K562 (cell line): ENCODE results near the gene PRKCE. TPM values are rescaled to one million over a fixed set of nuclear protein-coding genes. Genes with fewer than 3 reads are reported as not detected.

Source experiments
- ATAC-seq: fragments of 200-7000 bp; cut with Tn5 transposase; 3 replicates; pipeline ENCODE4 v1.9.1; 2020; ENCODE audit warnings: moderate library complexity
- BruUV-seq: library from RNA; stranded (reverse); fragments of 400-500 nt; replicated peaks from 2 replicates; lab custom pipeline; 2021; lab: Mats Ljungman, UMichigan
- CTCF ChIA-PET: fragments of 300-600 bp; formaldehyde crosslinking; extraction: SDS; loops from one replicate; lab custom pipeline; 2021; ENCODE audit warnings: low intra/inter-chr PET ratio; lab: Yijun Ruan, JAX
- POLR2A ChIA-PET: fragments of 300-600, 350-650 bp; sonication (Branson Sonifier 250); formaldehyde crosslinking; extraction: SDS; loops from one replicate; lab custom pipeline; 2021; ENCODE audit warnings: antibody characterized with exemption, inconsistent platforms; lab: Yijun Ruan, JAX
- DNase-seq, 4 experiments: peaks; one replicate each; pipeline versions ENCODE4 v3.0.0 to v3.0.0-alpha.2; 2011 to 2018; ENCODE audit warnings: low spot score in 3 of 4, mixed read lengths in 3 of 4; ENCODE audit errors: extremely low read depth in 1 of 4
- FAIRE-seq: peaks from 2 replicates; lab custom pipeline; 2011; peaks lifted over from hg19 to GRCh38; lab: Jason Lieb, UNC
- H2AFZ ChIP-seq: 2 replicates; pipeline ENCODE4 v1.6.0; 2011; ENCODE audit warnings: low read depth, low read length, control low read depth, inconsistent platforms
- H3K27ac ChIP-seq: fragments of 200-600 bp; 3 replicates; pipeline ENCODE4 v1.8.0; 2011; ENCODE audit warnings: low read depth, mild to moderate bottlenecking, control low read depth, inconsistent platforms, low read length, moderate library complexity, mixed read lengths; ENCODE audit errors: extremely low read depth
- H3K27me3 ChIP-seq, 2 experiments: fragments of 300-600 bp in 1 of 2; 2 replicates in 1 of 2; 3 replicates in 1 of 2; pipeline versions ENCODE4 v1.6.0 to v1.8.0; 2011; ENCODE audit warnings: inconsistent platforms in 2 of 2, low read length in 2 of 2, mild to moderate bottlenecking in 1 of 2, mixed read lengths in 1 of 2, moderate library complexity in 1 of 2; ENCODE audit not compliant: control insufficient read depth in 2 of 2, insufficient read depth in 2 of 2
- H3K36me3 ChIP-seq: fragments of 300-600 bp; 3 replicates; pipeline ENCODE4 v1.8.0; 2011; ENCODE audit warnings: mild to moderate bottlenecking, low read length, inconsistent platforms; ENCODE audit not compliant: control insufficient read depth, insufficient read depth
- H3K4me1 ChIP-seq, 2 experiments: fragments of 200-600 bp in 1 of 2; replicated peaks in 1 of 2; 2 replicates in 1 of 2; 3 replicates in 1 of 2; pipeline versions ENCODE4 v1.5.1 to v1.8.0; 2011; ENCODE audit warnings: inconsistent platforms in 2 of 2, low read length in 2 of 2, mild to moderate bottlenecking in 1 of 2, mixed read lengths in 1 of 2, moderate library complexity in 1 of 2; ENCODE audit not compliant: control insufficient read depth in 2 of 2, insufficient read depth in 2 of 2
- H3K4me2 ChIP-seq: 2 replicates; pipeline ENCODE4 v1.6.1; 2011; ENCODE audit warnings: low read length, control low read depth, inconsistent platforms, mixed read lengths; ENCODE audit not compliant: insufficient read depth
- H3K4me3 ChIP-seq: fragments of 200-600 bp; sonication (generic), shearing (Covaris generic); 2 replicates; pipeline ENCODE4 v1.5.1; 2016; ENCODE audit warnings: control low read depth, inconsistent platforms
- H3K79me2 ChIP-seq: fragments of 200-600 bp; 3 replicates; pipeline ENCODE4 v1.8.0; 2011; ENCODE audit warnings: low read length, inconsistent platforms; ENCODE audit not compliant: control insufficient read depth, insufficient read depth
- H3K9ac ChIP-seq, 2 experiments: 2 replicates each; pipeline versions ENCODE4 v1.6.0 to v1.6.1; 2011; ENCODE audit warnings: low read depth in 2 of 2, low read length in 2 of 2, control low read depth in 1 of 2, inconsistent platforms in 1 of 2, mild to moderate bottlenecking in 1 of 2, mixed read lengths in 1 of 2; ENCODE audit not compliant: insufficient read depth in 1 of 2
- H3K9me1 ChIP-seq: one replicate; pipeline ENCODE4 v1.6.0; 2011; ENCODE audit warnings: inconsistent platforms, mild to moderate bottlenecking, low read length, moderate library complexity; ENCODE audit not compliant: control insufficient read depth, insufficient read depth
- H3K9me3 ChIP-seq: replicated peaks from 2 replicates; pipeline ENCODE4 v1.5.1; 2011; ENCODE audit warnings: low read depth, low read length, inconsistent platforms; ENCODE audit not compliant: control insufficient read depth, insufficient read depth
- H4K20me1 ChIP-seq: replicated peaks from 2 replicates; pipeline ENCODE4 v1.6.1; 2011; ENCODE audit warnings: low read length, inconsistent platforms, mixed read lengths; ENCODE audit not compliant: control insufficient read depth, insufficient read depth
- CEBPB ChIP-seq: fragments of 450-650 bp; IDR thresholded peaks from 2 replicates; pipeline ENCODE4 v1.6.1; 2016; ENCODE audit warnings: missing genetic modification characterization, missing compliant biosample characterization
- DLX4 ChIP-seq: fragments of 250-450 bp; sonication (Bioruptor Pico); IDR thresholded peaks from 2 replicates; pipeline ENCODE4 v1.6.1; 2021; ENCODE audit warnings: mild to moderate bottlenecking
- EWSR1 ChIP-seq: fragments of 450-650 bp; IDR thresholded peaks from 2 replicates; pipeline ENCODE4 v1.6.1; 2018; ENCODE audit warnings: borderline replicate concordance, mild to moderate bottlenecking, low read depth, moderate library complexity; ENCODE audit not compliant: partially characterized antibody
- MTA1 ChIP-seq: fragments of 450-650 bp; IDR thresholded peaks from 2 replicates; pipeline ENCODE4 v1.6.1; 2017; ENCODE audit warnings: borderline replicate concordance
- NCOA4 ChIP-seq: fragments of 450-650 bp; IDR thresholded peaks from 2 replicates; pipeline ENCODE4 v1.6.1; 2018; ENCODE audit warnings: mild to moderate bottlenecking; ENCODE audit not compliant: partially characterized antibody
- SLC30A9 ChIP-seq: fragments of 250-450 bp; sonication (Bioruptor Pico); IDR thresholded peaks from 2 replicates; pipeline ENCODE4 v1.8.0; 2022; ENCODE audit warnings: mild to moderate bottlenecking, moderate library complexity
- SNAPC5 ChIP-seq: fragments of 250-450 bp; sonication (Bioruptor Pico); IDR thresholded peaks from 2 replicates; pipeline ENCODE4 v1.8.0; 2021; ENCODE audit warnings: moderate library complexity, mild to moderate bottlenecking, inconsistent platforms
- TSC22D4 ChIP-seq: fragments of 450-650 bp; IDR thresholded peaks from 2 replicates; pipeline ENCODE4 v1.6.1; 2016; ENCODE audit warnings: missing genetic modification characterization, missing biosample characterization, control low read depth
- ZNF121 ChIP-seq: sonication (generic); formaldehyde crosslinking; conservative IDR thresholded peaks from 2 replicates; pipeline ENCODE4 v1.8.0; 2022; ENCODE audit warnings: missing genetic modification reagents
- WGBS: fragments of 100-300 bp; shearing (Covaris generic); methylation state at CpG from one replicate; pipeline ENCODE4 v1.1.6; 2016; ENCODE audit warnings: low coverage, mixed read lengths; ENCODE audit not compliant: insufficient coverage; ENCODE audit errors: missing lambda C conversion rate; 5-methylcytosine and 5-hydroxymethylcytosine counted together
- in situ Hi-C: fragments of 300-500 bp; cut with MboI; formaldehyde crosslinking; loops from 4 replicates; pipeline ENCODE4 v1.15.0; 2018; ENCODE audit warnings: inconsistent platforms, mixed read lengths
- intact Hi-C: fragments of 100-400 bp; cut with micrococcal nuclease; formaldehyde crosslinking; loops from 2 replicates; pipeline ENCODE4 v1.14.2; 2022
- polyA plus RNA-seq, 8 experiments: library from polyadenylated mRNA; depleted of rRNA in 4 of 8; stranded (reverse) in 5 of 8; unstranded in 3 of 8; fragments of >200 nt; fragmentation: Nextera tagmentation in 2 of 8; fragmentation: Illumina TruSeq in 1 of 8; extraction: Ambion mirVana in 2 of 8; extraction: Trizol in 1 of 8; gene quantifications; 2 replicates each; pipeline versions ENCODE4 v1.2.1 to v1.2.3, GENCODE V29; 2011 to 2014; ENCODE audit warnings: inconsistent platforms in 1 of 8, missing spikeins in 1 of 8
- total RNA-seq, 7 experiments: library from RNA; depleted of rRNA in 6 of 7; stranded (reverse); fragments of >200 nt in 6 of 7; fragmentation: Illumina TruSeq in 2 of 7; extraction: Trizol in 2 of 7; gene quantifications; 2 replicates each; pipeline versions ENCODE4 v1.2.1 to v1.2.3, GENCODE V29; 2011 to 2021; ENCODE audit warnings: low replicate concordance in 1 of 7

Gene PRKCE
- total and polyA plus RNA-seq, 9 of the 15 experiments (the other 6 are each of a cell fraction or from before 2014, with no cell fraction given), result 0.06 to 1.0 (median 0.22) TPM; not detected in 1

- POLR2A ChIA-PET, result interaction anchor here (0.7 kb wide), 1 partner anchor 1362 kb away, joined by 4 read pairs; no protein-coding TSS in a partner anchor
- WGBS, result 0% methylated on average over 3 of the region's 3 CpGs
- no peaks in the 10 kb centered on the region; a peak in 1 of 5 replicates for H3K4me1 ChIP-seq
- peaks cover 13 to 47% of the 10 kb centered on the region in 2 experiments; a peak in 4 of 5 replicates for H3K27me3 ChIP-seq
- DNase-seq (no peak), FAIRE-seq (no peak), ATAC-seq (no peak)
- no peak for TF ChIP-seq SNAPC5 (CRISPR knock-in tag)
- no peak for TF ChIP-seq SLC30A9
- TF ChIP-seq NCOA4, result no peak
- TF ChIP-seq EWSR1, result no peak
- no peak for TF ChIP-seq CEBPB
- TF ChIP-seq TSC22D4, result no peak
- TF ChIP-seq DLX4 (CRISPR knock-in tag), result no peak
- no peak for TF ChIP-seq MTA1
- TF ChIP-seq ZNF121 (CRISPR knock-in tag), result no peak
- intact Hi-C loops, result no loop called here
- BruUV-seq, result no TSS peak
- in situ Hi-C loops, result no loop called here
- H3K4me3 ChIP-seq, result no peak overlapping the region
- H2AFZ ChIP-seq, result no peak overlapping the region
- H3K9ac ChIP-seq, result no peak overlapping the region
- H3K79me2 ChIP-seq, result no peaks in the 10 kb centered on the region
- no peaks in the 10 kb centered on the region for H3K36me3 ChIP-seq
- H4K20me1 ChIP-seq, result no peaks in the 10 kb centered on the region
- CTCF ChIA-PET, result no interaction called here
- H3K9me1 ChIP-seq, result no peaks in the 10 kb centered on the region
- H3K27ac ChIP-seq, result no peak overlapping the region
- 0 out of 2 replicates have a peak, but pooled peaks cover 2% of the 10 kb centered on the region for H3K9me3 ChIP-seq
- no peak overlapping the region for H3K4me2 ChIP-seq
Measured at GRCh38 chr2:46023165-46023854, 371.8 kb downstream of the PRKCE start.
